Central memory CD8-positive, alpha-beta T cell (primary cell): ENCODE measurements around the gene SIGLEC7.
A peak's percentile ranks its signal among the peaks of the same experiment; 100 is the strongest.

Experiments
- ATAC-seq: fragments of 150-1000 bp; cut with Tn5 transposase; replicated peaks from 2 replicates; pipeline ENCODE4 v1.10.0; 2022; ENCODE audit warnings: mild to moderate bottlenecking, moderate FRiP score, moderate number of reproducible peaks; ENCODE audit not compliant: poor library complexity, severe bottlenecking; ENCODE audit errors: extremely low read depth
- DNase-seq, 2 donors: peaks; one replicate each; pipeline ENCODE4 v3.0.0; 2021; ENCODE audit warnings: low spot score in 2 of 2
- H3K27ac Mint-ChIP-seq: one replicate; pipeline ENCODE4 v1.8.0; 2022; ENCODE audit warnings: low read depth, mild to moderate bottlenecking, moderate library complexity, mixed read lengths
- H3K27me3 Mint-ChIP-seq: one replicate; pipeline ENCODE4 v1.8.0; 2022; ENCODE audit warnings: mixed read lengths
- H3K36me3 Mint-ChIP-seq: one replicate; pipeline ENCODE4 v1.8.0; 2022; ENCODE audit warnings: mild to moderate bottlenecking, moderate library complexity, mixed read lengths; ENCODE audit not compliant: insufficient read depth
- H3K4me1 Mint-ChIP-seq: one replicate; pipeline ENCODE4 v1.8.0; 2022; ENCODE audit warnings: mixed read lengths
- H3K4me3 Mint-ChIP-seq: one replicate; pipeline ENCODE4 v1.8.0; 2022; ENCODE audit warnings: mild to moderate bottlenecking, moderate library complexity, mixed read lengths
- H3K9me3 Mint-ChIP-seq: one replicate; pipeline ENCODE4 v1.8.0; 2022; ENCODE audit warnings: mixed read lengths

SIGLEC7 gene

GRCh38 chr19:51188227-51188559 is 46.1 kb downstream of the SIGLEC7 start:
- no peaks in the 10 kb centered on the region for H3K9me3 Mint-ChIP-seq
- DNase-seq: no peak
- no peak overlapping the region for H3K27ac Mint-ChIP-seq
- peaks cover 9% of the 10 kb centered on the region for H3K4me1 Mint-ChIP-seq
- peaks cover 43% of the 10 kb centered on the region for H3K27me3 Mint-ChIP-seq
- ATAC-seq: no peak
- H3K4me3 Mint-ChIP-seq: no peak overlapping the region
- H3K36me3 Mint-ChIP-seq: peaks cover 1% of the 10 kb centered on the region

- Mint-ChIP-seq H3K4me3 (no peak overlapping the region), H3K36me3 (no peaks in the 10 kb centered on the region), H3K9me3 (no peaks in the 10 kb centered on the region), H3K27ac (no peak overlapping the region), H3K27me3 (peaks cover 6% of the 10 kb centered on the region), H3K4me1 (peaks cover 7% of the 10 kb centered on the region)
- ATAC-seq: no peak
- no peak for DNase-seq
Measured at GRCh38 chr19:51192689-51193088, 50.6 kb downstream of the SIGLEC7 start.

- Mint-ChIP-seq H3K36me3 (no peaks in the 10 kb centered on the region), H3K9me3 (no peaks in the 10 kb centered on the region), H3K4me3 (no peak overlapping the region), H3K27ac (no peak overlapping the region), H3K27me3 (peaks cover 14% of the 10 kb centered on the region), H3K4me1 (peaks cover 7% of the 10 kb centered on the region)
- DNase-seq (peak in 1 of 2 donors; percentile 13), ATAC-seq (peak; percentile 100)
Measured at GRCh38 chr19:51194527-51195315, 52.6 kb downstream of the SIGLEC7 start.

GRCh38 chr19:51195316-51195586 is 53.1 kb downstream of the SIGLEC7 start:
- Mint-ChIP-seq H3K9me3 (no peaks in the 10 kb centered on the region), H3K27ac (no peak overlapping the region), H3K4me3 (no peak overlapping the region), H3K27me3 (peaks cover 19% of the 10 kb centered on the region), H3K4me1 (peaks cover 7% of the 10 kb centered on the region), H3K36me3 (no peaks in the 10 kb centered on the region)
- ATAC-seq: no peak
- DNase-seq: no peak

- peaks cover 7% of the 10 kb centered on the region for H3K4me1 Mint-ChIP-seq
- H3K27ac Mint-ChIP-seq: no peak overlapping the region
- no peaks in the 10 kb centered on the region for H3K9me3 Mint-ChIP-seq
- ATAC-seq (no peak), DNase-seq (no peak)
- H3K4me3 Mint-ChIP-seq: no peak overlapping the region
- no peaks in the 10 kb centered on the region for H3K36me3 Mint-ChIP-seq
- peaks cover 23% of the 10 kb centered on the region for H3K27me3 Mint-ChIP-seq
Measured at GRCh38 chr19:51195616-51196015, 53.5 kb downstream of the SIGLEC7 start.

GRCh38 chr19:51196181-51196580 is 54.1 kb downstream of the SIGLEC7 start:
- H3K27me3 Mint-ChIP-seq: peaks cover 29% of the 10 kb centered on the region
- DNase-seq: no peak
- no peak overlapping the region for H3K27ac Mint-ChIP-seq
- no peaks in the 10 kb centered on the region for H3K36me3 Mint-ChIP-seq
- ATAC-seq: no peak
- H3K9me3 Mint-ChIP-seq: no peaks in the 10 kb centered on the region
- H3K4me3 Mint-ChIP-seq: no peak overlapping the region
- H3K4me1 Mint-ChIP-seq: peaks cover 7% of the 10 kb centered on the region

GRCh38 chr19:51198641-51199040 is 56.5 kb downstream of the SIGLEC7 start:
- DNase-seq (no peak), ATAC-seq (no peak)
- no peaks in the 10 kb centered on the region for H3K9me3 Mint-ChIP-seq
- no peak overlapping the region for H3K4me3 Mint-ChIP-seq
- no peaks in the 10 kb centered on the region for H3K36me3 Mint-ChIP-seq
- peaks cover 7% of the 10 kb centered on the region for H3K4me1 Mint-ChIP-seq
- peaks cover 50% of the 10 kb centered on the region for H3K27me3 Mint-ChIP-seq
- no peak overlapping the region for H3K27ac Mint-ChIP-seq

GRCh38 chr19:51200071-51200666 is 58.1 kb downstream of the SIGLEC7 start:
- Mint-ChIP-seq H3K4me1 (peaks cover 1% of the 10 kb centered on the region), H3K4me3 (no peak overlapping the region), H3K27me3 (peaks cover 50% of the 10 kb centered on the region), H3K9me3 (no peaks in the 10 kb centered on the region), H3K27ac (peak overlapping the region; percentile 57), H3K36me3 (no peaks in the 10 kb centered on the region)
- ATAC-seq (no peak), DNase-seq (no peak)

- H3K36me3 Mint-ChIP-seq: no peaks in the 10 kb centered on the region
Measured at GRCh38 chr19:51201712-51202111, 59.6 kb downstream of the SIGLEC7 start.

More at GRCh38 chr19:51201712-51202111, 59.6 kb downstream of the SIGLEC7 start:
- H3K4me1 Mint-ChIP-seq: no peaks in the 10 kb centered on the region
- no peaks in the 10 kb centered on the region for H3K9me3 Mint-ChIP-seq
- DNase-seq: no peak
- peaks cover 50% of the 10 kb centered on the region for H3K27me3 Mint-ChIP-seq
- H3K4me3 Mint-ChIP-seq: no peak overlapping the region
- no peak overlapping the region for H3K27ac Mint-ChIP-seq
- no peak for ATAC-seq
